Measurements from ENCODE around the gene PKDREJ. TPM values are rescaled to one million over a fixed set of nuclear protein-coding genes. Genes with fewer than 3 reads are reported as not detected.

PKDREJ gene
- polyA plus RNA-seq, 1 donor (not counting 4 experiments of a cell fraction or from before 2014, with no cell fraction given): 0.01 TPM

GRCh38 chr22:46280063-46280817, 17.1 kb upstream of the PKDREJ start:
- peaks cover 14 to 24% of the 10 kb centered on the region in 2 experiments for H3K36me3 ChIP-seq (ENCODE audit: control insufficient read depth in 2 of 2, extremely low read depth in 1 of 2, insufficient read depth in 2 of 2, low read length in 2 of 2)
- H3K9me1 ChIP-seq (ENCODE audit: control insufficient read depth, extremely low read depth, insufficient read depth, low read length): no peaks in the 10 kb centered on the region
- DNase-seq (ENCODE audit: low read depth, low spot score) (no peak), FAIRE-seq (no peak)
- no peak overlapping the region for H3K9ac ChIP-seq (ENCODE audit: control insufficient read depth, extremely low read depth, insufficient read depth, low read length)
- no peaks in the 10 kb centered on the region for H3K27me3 ChIP-seq (ENCODE audit: control insufficient read depth, extremely low read depth, insufficient read depth, low read length)
- H3K27ac ChIP-seq (ENCODE audit: control insufficient read depth, insufficient read depth, low read length): no peak overlapping the region
- dilution Hi-C loops (cut with MboI; ENCODE audit: extremely low pct_ligation_motif_present, low sequenced_read_pairs): no loop called here
- H3K9me3 ChIP-seq (ENCODE audit: control insufficient read depth, low read depth, low read length): no peaks in the 10 kb centered on the region
- no peak overlapping the region for H2AFZ ChIP-seq (ENCODE audit: control insufficient read depth, low read length)
- H4K20me1 ChIP-seq (ENCODE audit: control insufficient read depth, extremely low read depth, insufficient read depth, low read length): no peaks in the 10 kb centered on the region
- H3K4me3 ChIP-seq (ENCODE audit: control insufficient read depth in 2 of 3, extremely low read depth in 1 of 3, insufficient read depth in 2 of 3, low read depth in 1 of 3, low read length in 3 of 3): no peak overlapping the region
- H3K4me2 ChIP-seq (ENCODE audit: control insufficient read depth, extremely low read depth, insufficient read depth, low read depth, low read length): no peak overlapping the region
- H3K79me2 ChIP-seq (ENCODE audit: control insufficient read depth, insufficient read depth, low read length): no peaks in the 10 kb centered on the region
- no peaks in the 10 kb centered on the region for H3K4me1 ChIP-seq (ENCODE audit: control insufficient read depth, extremely low read depth, insufficient read depth, low read length)
- TF ChIP-seq CTCF (optimal IDR thresholded peaks at IDR 0.05 in 1 of 3, IDR thresholded peaks at IDR 0.05 in 1 of 3, conservative IDR thresholded peaks at IDR 0.05 in 1 of 3; ENCODE audit: extremely low read depth in 1 of 3, insufficient read depth in 2 of 3, low read length in 3 of 3): no peak
- no peak for TF ChIP-seq EZH2 (IDR thresholded peaks at IDR 0.05; ENCODE audit: low read length)

- peaks cover 17 to 23% of the 10 kb centered on the region in 2 experiments for H3K36me3 ChIP-seq (ENCODE audit: control insufficient read depth in 2 of 2, extremely low read depth in 1 of 2, insufficient read depth in 2 of 2, low read length in 2 of 2)
- dilution Hi-C loops (cut with MboI; ENCODE audit: extremely low pct_ligation_motif_present, low sequenced_read_pairs): no loop called here
- H3K9me3 ChIP-seq (ENCODE audit: control insufficient read depth, low read depth, low read length): no peaks in the 10 kb centered on the region
- no peaks in the 10 kb centered on the region for H4K20me1 ChIP-seq (ENCODE audit: control insufficient read depth, extremely low read depth, insufficient read depth, low read length)
- H3K27ac ChIP-seq (ENCODE audit: control insufficient read depth, insufficient read depth, low read length): no peak overlapping the region
- H3K4me3 ChIP-seq (ENCODE audit: control insufficient read depth in 2 of 3, extremely low read depth in 1 of 3, insufficient read depth in 2 of 3, low read depth in 1 of 3, low read length in 3 of 3): no peak overlapping the region
- no peak overlapping the region for H2AFZ ChIP-seq (ENCODE audit: control insufficient read depth, low read length)
- no peaks in the 10 kb centered on the region for H3K4me1 ChIP-seq (ENCODE audit: control insufficient read depth, extremely low read depth, insufficient read depth, low read length)
- H3K9me1 ChIP-seq (ENCODE audit: control insufficient read depth, extremely low read depth, insufficient read depth, low read length): no peaks in the 10 kb centered on the region
- no peaks in the 10 kb centered on the region for H3K79me2 ChIP-seq (ENCODE audit: control insufficient read depth, insufficient read depth, low read length)
- TF ChIP-seq CTCF (optimal IDR thresholded peaks at IDR 0.05 in 1 of 3, IDR thresholded peaks at IDR 0.05 in 1 of 3, conservative IDR thresholded peaks at IDR 0.05 in 1 of 3; ENCODE audit: extremely low read depth in 1 of 3, insufficient read depth in 2 of 3, low read length in 3 of 3): no peak
- TF ChIP-seq EZH2 (IDR thresholded peaks at IDR 0.05; ENCODE audit: low read length): no peak
- no peaks in the 10 kb centered on the region for H3K27me3 ChIP-seq (ENCODE audit: control insufficient read depth, extremely low read depth, insufficient read depth, low read length)
- H3K4me2 ChIP-seq (ENCODE audit: control insufficient read depth, extremely low read depth, insufficient read depth, low read depth, low read length): no peak overlapping the region
- no peak for DNase-seq (ENCODE audit: low read depth, low spot score)
- no peak for FAIRE-seq
- no peak overlapping the region for H3K9ac ChIP-seq (ENCODE audit: control insufficient read depth, extremely low read depth, insufficient read depth, low read length)
Observed at GRCh38 chr22:46278656-46279645, 15.8 kb upstream of the PKDREJ start.

Data from keratinocyte (primary cell).